SIG-M5 treated with dmso at 0.1 percent for 504 hours (cell line): ENCODE data around the gene FHOD3.
A peak's percentile ranks its signal among the peaks of the same experiment; 100 is the strongest.

Source experiments
- DNase-seq: peaks from one replicate; lab custom pipeline; 2025; ENCODE audit not compliant: unreplicated experiment; lab: John Stamatoyannopoulos, UW

The FHOD3 gene

DNA sequence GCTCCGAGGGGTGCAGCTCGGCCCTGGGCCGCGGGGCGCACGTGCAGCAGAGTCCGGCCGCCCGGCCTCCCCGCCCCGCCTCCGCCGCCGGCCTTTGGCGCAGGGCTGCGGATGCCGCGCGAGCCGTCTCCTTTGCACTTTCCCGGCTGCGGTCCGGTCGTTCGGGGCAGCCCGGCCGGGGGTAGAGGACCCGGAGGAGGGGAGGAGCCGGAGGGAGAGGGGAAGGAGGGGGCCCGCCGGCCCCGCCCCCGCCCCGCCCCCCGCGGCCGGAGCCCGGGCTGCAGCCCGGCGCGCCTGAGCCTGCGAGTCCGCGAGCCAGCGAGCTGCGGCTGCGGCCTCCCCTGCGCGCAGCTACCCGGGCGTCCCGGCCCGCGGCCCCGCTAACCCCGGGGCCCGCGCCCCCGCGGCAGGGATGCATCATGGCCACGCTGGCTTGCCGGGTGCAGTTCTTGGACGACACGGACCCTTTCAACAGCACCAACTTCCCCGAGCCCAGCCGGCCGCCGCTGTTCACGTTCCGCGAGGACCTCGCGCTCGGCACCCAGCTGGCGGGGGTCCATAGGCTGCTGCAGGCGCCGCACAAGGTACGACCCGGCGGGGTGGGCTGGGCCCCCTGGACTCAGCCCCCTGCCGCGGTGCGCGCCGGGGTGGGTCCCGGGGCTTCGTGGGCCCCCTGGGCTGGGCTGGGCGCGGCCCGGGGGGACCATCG is at the start of gene FHOD3:
Gene FHOD3, plus strand, starts transcription at position 297 of the 709 bp plus-strand sequence. Its CDS starts 123 bp downstream, at position 420.
- no peak for DNase-seq

DNA sequence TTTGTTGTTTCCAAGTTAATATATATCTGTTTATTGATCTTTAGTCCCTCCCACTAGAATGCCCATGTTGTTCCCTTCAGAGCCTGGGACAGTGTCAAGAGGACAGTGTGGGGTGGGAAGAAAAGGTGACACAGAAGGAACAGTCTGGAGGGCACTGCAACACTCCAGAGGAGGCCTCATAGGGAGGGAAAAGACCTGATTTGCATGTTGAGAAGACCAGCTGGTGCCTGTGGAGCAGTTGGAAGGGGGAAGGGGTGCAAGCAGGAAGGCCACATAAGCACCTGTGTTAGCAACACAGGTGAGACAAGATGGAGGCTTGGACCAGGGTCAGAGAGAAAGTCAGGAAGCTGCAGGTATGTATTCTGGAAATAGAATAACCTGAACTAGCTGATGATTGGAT is 48.1 kb upstream of the FHOD3 start:
- no peak for DNase-seq

DNA sequence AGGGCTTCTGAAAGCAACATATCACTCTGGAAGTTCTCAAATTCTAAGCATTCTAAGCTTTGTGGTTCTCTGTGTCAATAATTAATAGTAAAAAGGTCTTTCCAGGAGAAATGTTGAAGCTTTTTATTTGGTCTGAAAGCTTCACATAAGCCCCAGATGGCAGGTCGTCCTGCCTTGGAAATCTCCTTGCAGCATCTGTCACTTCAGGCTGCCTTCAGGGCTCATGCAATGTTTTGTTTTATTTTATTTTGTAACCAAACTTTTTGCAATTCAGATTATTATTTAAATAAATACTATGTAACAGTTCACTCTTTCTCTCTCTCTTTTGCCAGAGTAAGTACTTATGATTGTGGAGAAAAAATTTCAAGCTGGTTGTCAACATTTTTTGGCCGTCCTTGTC is 46.7 kb upstream of the FHOD3 start:
- no peak for DNase-seq

GRCh38 chr18:36255072-36255698 is 42.3 kb upstream of the FHOD3 start:
- DNase-seq = no peak

GRCh38 chr18:36256094-36256493 is 41.4 kb upstream of the FHOD3 start:
- DNase-seq = no peak

DNA sequence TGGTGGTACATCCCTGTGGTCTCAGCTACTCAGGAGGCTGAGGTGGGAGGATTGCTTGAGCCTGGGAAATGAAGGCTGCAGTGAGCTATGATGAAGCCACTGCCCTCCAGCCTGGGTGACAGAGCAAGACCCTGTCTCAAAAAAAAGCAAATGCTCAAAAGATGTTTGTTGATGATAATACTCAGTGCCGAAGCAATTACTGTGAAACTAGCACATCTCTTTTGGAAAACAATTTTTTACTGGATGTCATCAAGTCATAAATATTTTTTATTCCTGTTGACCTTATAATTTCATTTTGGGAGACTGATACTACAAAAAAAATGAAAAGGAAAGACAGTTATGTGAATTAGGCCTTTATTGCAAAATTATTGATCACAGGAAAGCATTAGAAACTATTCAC is 34.5 kb upstream of the FHOD3 start:
- DNase-seq = no peak

DNA sequence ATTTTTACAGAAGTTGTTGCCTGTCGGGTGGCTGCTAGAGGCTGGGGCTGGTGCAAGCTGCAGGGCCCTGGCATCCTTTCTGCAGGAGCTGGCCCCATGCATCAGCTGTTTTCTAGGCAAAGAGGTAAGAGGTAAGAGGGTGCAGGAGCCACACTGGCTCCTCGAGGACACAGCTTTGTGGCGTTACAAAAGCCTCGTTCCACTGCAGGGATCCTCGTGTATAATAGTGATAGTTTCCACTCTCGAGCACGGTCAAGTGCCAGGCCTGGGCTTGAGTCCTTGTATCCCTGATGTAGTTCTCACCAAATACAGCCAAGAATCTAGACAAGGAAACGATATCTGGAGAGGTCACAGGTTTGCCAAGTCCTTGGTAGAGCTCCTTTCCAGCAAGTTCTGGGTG is 33.2 kb upstream of the FHOD3 start:
- DNase-seq = no peak

DNA sequence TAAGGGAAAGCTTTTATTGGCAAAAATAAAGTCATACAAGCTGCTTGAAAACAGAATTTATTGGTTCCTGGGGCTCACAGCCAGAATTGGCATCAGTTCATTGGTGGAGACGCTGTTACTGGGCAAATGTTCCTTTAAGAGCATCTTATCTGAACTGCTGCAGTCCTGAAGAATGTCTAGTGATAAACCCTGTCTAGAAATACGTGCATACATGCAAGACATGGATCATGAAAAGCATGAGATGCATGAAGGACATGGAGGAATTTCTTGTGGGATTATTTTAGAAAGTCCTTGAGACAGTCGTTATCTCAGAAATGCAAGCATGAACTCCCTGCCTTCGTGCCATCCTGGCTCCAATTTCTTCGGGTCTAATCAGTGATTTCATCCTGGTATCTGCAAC is 32.5 kb upstream of the FHOD3 start:
- no peak for DNase-seq

- DNase-seq = no peak
These were observed 28.4 kb upstream of the FHOD3 start for GRCh38 chr18:36269157-36269556.

DNA sequence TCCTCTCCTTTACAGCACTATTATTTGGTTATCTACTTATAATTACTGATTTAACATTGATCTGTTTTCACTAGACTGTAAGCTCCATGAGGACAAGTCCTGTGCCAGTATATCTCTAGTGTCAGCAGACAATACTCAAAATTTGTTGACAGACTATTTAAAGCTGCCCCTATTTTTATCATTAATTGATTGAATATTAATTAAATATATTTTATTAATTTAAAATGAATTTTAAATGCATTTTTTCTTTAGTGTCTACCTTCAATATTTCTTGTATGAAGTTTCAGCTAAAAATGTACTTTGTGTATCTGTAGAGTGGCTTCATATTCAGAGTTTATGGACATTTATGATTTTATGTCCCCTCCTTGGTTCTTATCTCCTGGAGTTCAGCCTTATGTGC is 26.4 kb upstream of the FHOD3 start:
- no peak for DNase-seq

DNA sequence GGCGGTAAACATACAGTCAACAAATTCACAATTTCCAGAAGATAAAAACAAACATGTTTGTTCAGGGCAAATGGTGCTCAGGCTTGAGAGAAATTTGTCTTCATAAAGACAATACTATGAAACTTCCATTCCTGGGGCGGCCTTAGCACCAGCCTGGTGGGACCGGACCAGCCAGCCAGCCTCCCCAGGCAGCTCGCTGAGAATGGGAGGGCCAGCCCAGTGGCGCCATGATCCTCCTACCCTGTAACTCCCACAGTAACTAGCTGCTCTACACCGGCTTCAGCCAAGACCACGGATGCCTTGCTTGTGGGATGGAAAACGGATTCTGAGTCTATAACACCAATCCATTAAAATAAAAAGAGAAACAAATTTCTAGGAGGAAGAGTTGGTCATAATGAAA is 24.2 kb upstream of the FHOD3 start:
- no peak for DNase-seq

DNA sequence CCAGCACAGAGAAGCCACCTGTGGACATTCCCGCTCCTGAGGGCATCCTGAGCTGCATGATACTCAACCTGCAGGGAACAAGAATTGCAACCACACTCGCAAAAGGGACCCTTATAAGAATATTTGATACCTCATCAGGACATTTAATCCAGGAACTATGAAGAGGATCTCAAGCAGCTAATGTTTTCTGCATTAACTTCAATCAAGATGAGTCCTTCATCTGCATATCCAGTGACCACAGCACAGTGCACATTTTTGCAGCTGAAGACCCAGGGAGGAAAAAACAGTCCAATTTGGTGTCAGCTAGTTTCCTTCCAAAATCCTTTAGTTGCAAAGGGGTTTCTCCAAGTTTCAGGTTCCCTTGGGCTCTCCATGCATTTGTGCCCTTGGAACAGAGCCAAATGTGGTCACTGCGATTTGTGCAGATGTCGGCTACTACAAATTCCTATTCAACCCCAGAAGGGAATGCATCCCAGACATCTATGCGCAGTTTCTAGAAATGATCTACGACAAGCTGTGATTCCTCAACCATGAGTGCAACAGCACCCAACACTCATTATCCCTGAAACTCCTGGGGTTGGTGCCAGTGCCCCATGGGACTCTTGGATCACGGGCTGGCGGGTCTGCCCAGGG is 23.3 kb upstream of the FHOD3 start:
- no peak for DNase-seq

DNA sequence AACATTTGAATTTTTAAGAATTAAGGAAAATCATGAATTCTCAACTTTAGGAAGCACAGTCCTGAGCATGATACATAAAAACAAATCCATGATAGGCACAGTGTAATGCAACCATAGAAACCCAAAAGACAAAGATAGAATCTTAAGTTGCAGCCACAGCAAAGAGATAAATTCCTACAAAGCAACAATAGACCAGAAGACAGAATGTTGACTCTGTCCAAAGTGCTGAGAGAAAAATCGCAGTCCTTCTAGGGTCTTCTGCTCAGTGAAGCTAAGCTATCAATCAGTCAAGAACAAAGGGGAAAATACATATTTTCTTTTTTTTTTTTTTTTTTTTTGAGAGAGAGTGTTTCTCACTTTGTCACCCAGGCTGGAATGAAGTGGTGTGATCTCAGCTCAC is 22.0 kb upstream of the FHOD3 start:
- no peak for DNase-seq

GRCh38 chr18:36279001-36279400 is 18.5 kb upstream of the FHOD3 start:
- no peak for DNase-seq

DNA sequence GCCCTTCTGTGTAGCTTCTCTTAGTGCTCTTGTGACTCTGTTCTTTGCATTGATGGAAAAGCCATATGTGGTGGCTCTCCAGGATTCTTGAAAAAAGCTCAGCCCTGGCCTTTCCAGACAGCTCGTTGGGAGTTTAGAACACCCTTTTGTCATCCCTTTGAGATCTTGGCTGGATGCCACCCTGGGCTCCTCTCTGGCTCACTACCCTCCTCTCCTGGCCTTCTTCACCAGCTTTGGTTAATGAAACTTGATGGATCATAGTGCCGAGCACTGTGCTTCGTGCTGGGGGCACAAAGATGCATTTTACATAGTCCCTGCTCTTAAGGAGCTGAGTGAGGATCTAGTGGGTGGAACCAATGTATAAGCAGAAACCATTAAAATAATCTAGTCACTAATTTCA is 15.6 kb upstream of the FHOD3 start:
- DNase-seq = no peak

- DNase-seq = no peak
These were observed 14.1 kb upstream of the FHOD3 start for GRCh38 chr18:36283448-36283847.

- DNase-seq = no peak
These were observed 13.2 kb upstream of the FHOD3 start for GRCh38 chr18:36284268-36284667.

DNA sequence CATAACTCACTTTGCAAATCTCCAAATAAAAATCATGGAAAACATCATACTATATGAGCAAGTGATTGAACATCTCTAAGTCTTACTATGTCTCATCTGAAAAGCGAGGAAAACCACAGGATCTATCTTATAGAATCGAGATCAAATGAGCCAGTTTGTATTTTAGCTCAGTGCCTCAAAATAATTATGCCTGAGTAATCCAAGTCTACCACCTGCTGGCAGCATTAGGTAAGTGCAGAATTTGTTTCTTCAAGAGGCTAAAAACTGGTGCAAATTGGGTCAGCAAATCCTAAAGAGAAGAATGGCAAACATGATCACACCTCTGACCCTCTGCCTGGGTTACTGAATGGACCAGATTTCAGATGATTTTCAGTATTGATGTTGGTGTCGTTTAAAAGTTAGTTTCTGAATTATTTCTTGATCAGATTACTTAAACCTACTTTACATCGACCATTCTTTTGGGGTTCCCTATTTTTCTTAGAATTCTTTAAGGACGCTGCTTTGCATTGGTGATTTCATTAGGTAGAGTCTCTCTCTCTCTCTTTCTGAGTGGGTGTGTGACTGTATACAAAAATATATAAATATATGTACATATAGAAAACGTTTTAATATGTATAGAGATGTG is 12.7 kb upstream of the FHOD3 start:
- DNase-seq = peak; percentile 70

- DNase-seq = no peak
These were observed 9.9 kb upstream of the FHOD3 start for GRCh38 chr18:36287653-36288052.

DNA sequence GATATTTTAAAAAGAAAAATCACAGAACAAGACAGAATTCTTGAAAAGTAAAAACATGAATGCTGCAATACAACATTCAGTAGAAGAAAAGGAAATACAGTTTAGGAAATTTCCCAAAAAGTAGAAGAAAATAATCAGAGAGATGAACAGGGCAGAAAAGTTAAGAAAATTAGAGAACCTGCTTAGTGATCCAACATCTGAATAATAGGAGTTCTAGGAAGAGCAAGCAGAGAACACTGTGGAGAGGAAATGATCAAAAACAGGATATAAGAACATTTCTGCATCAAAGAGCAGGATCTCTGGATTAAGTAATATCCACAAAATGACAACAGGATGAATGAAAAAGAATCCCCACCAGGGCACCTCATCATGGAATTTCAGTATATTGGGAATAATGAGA is 8.8 kb upstream of the FHOD3 start:
- no peak for DNase-seq

DNA sequence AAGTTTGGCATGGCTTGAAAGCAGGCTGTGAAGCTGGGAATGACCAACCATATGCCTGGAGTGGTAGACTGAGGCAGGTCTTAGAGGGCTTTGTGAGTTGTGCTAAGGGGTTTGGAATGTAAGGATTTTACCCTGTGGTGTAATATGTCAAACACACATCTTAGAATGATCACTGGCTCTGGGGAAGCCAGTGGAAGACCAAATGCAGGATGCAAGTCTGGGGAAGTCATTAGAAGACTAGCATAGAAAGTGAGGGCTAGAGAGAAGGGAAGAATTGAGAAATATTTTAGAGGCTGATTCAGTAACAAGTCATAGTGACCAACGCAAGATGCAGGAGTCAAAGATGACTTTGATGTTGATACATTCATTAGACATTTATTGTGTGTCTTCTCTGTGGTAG is 3.5 kb upstream of the FHOD3 start:
- DNase-seq = no peak

DNA sequence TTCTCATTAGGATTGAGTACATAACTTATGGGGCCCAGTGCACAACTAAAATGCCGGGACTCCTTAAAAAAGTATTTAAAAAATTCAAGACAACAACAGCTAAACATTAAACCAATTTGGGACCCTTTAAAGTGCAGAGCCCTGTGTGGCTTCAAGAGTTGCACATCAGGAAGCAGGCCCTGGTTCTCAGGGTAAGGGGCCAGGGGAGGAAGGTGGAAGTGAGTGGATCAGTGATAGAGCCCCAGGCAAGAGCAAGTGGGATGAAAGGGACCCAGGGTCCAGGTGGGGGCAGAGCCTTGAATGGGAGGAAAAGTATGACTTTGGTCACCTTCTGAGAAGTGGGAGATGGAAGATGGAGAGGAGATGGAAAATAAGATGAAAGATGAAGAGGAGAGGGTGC is 2.3 kb upstream of the FHOD3 start:
- DNase-seq = no peak
